Vagina (tissue), 2 donors: ENCODE data around the gene SIGMAR1.

Experiments
- CTCF ChIP-seq, 3 experiments: fragments of 450-650 bp in 2 of 3; fragments of 200-600 bp in 1 of 3; sonication (generic) in 1 of 3; IDR thresholded peaks; one replicate each; pipeline ENCODE4 v1.5.1; 2017 to 2019; ENCODE audit warnings: antibody characterized with exemption in 3 of 3, mild to moderate bottlenecking in 2 of 3, moderate library complexity in 2 of 3
- POLR2A ChIP-seq, 2 donors: fragments of 450-650 bp; IDR thresholded peaks; one replicate each; pipeline ENCODE4 v1.6.1; 2017; ENCODE audit warnings: antibody characterized with exemption in 2 of 2, mild to moderate bottlenecking in 2 of 2, moderate library complexity in 2 of 2

GRCh38 chr9:34603610-34604231 is 33.9 kb downstream of the SIGMAR1 start:
- TF ChIP-seq CTCF (IDR thresholded peaks at IDR 0.05) (peak; percentile 85 to 92 (median 90)), POLR2A (IDR thresholded peaks at IDR 0.05) (no peak)
